ENCODE measurements around the gene CABLES1. TPM values are rescaled to one million over a fixed set of nuclear protein-coding genes. Genes with fewer than 3 reads are reported as not detected.
A peak's percentile ranks its signal among the peaks of the same experiment; 100 is the strongest.

The CABLES1 gene
- polyA plus RNA-seq, 3 donors: 0.09 to 0.15 TPM; not detected in 1

DNA sequence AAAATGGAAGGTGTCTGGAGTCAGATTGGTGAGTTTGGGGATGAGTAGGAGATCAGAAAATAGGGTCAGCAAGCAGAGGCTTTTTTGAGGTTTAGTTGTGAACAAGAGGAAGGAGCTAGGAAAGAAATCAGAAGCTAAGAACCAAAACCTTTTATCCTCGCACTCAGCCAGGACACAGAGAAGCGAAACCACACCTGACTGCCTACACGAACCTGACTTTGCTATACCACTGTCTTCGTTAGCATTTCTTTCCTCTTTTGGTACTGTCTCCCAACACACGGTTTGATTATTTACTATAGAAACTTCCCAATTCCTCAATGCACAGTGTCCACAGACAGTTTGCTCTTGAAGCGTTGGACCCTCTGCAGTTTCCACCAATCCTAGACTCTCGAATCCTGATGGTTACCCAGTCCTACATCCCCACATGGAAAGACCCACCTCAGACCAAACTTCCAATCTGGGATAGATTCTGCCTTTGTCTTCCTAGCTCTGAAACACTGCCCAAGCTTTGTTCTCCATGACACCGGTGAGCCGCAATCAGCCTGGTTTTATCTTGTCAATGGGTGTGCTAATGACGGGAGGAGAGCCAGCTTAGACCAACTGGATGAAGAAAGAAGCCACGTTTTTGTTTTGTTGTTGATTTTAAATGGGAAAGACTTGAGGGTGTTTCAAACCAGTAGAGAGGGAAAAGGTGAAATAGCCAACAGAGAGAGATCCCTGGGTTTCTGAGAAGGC, 137.4 kb downstream of the CABLES1 start:
- H2AFZ ChIP-seq (ENCODE audit: insufficient read depth, low read depth, low read length, poor library complexity, severe bottlenecking): no peak overlapping the region
- no peak overlapping the region for H3K9ac ChIP-seq (ENCODE audit: insufficient read depth, low read length, poor library complexity, severe bottlenecking)
- WGBS (ENCODE audit: insufficient coverage): 94% methylated on average over 11 of the region's 11 CpGs
- H3K9me3 Mint-ChIP-seq: peaks cover 22 to 42% (median 32%) of the 10 kb centered on the region in 7 donors
- no peak overlapping the region for H3K27ac Mint-ChIP-seq
- H3K4me1 Mint-ChIP-seq: peaks cover 6% of the 10 kb centered on the region
- H3K27me3 Mint-ChIP-seq (ENCODE audit: low read depth in 3 of 3): peaks cover 0 to 4% (median 3%) of the 10 kb centered on the region in 3 donors
- H3K36me3 Mint-ChIP-seq: peaks cover 4% of the 10 kb centered on the region in 2 donors
- H3K4me2 ChIP-seq (replicated peaks; ENCODE audit: extremely low read depth, low read length, poor library complexity, severe bottlenecking): no peak overlapping the region
- no peaks in the 10 kb centered on the region for H3K27me3 ChIP-seq (ENCODE audit: control insufficient read depth in 2 of 2, insufficient read depth in 2 of 2, low read length in 2 of 2)
- no peaks in the 10 kb centered on the region for H3K36me3 ChIP-seq (replicated peaks in 1 of 2; ENCODE audit: control insufficient read depth in 1 of 2, insufficient read depth in 2 of 2, low read length in 2 of 2)
- no peak overlapping the region for H3K4me3 Mint-ChIP-seq
- intact Hi-C loops (cut with micrococcal nuclease): no loop called here
- no peaks in the 10 kb centered on the region for H3K4me1 ChIP-seq (ENCODE audit: control insufficient read depth in 1 of 2, insufficient read depth in 2 of 2, low read length in 2 of 2)
- H4K20me1 ChIP-seq (ENCODE audit: insufficient read depth, low read length): no peaks in the 10 kb centered on the region
- TF ChIP-seq, protein P1, sequence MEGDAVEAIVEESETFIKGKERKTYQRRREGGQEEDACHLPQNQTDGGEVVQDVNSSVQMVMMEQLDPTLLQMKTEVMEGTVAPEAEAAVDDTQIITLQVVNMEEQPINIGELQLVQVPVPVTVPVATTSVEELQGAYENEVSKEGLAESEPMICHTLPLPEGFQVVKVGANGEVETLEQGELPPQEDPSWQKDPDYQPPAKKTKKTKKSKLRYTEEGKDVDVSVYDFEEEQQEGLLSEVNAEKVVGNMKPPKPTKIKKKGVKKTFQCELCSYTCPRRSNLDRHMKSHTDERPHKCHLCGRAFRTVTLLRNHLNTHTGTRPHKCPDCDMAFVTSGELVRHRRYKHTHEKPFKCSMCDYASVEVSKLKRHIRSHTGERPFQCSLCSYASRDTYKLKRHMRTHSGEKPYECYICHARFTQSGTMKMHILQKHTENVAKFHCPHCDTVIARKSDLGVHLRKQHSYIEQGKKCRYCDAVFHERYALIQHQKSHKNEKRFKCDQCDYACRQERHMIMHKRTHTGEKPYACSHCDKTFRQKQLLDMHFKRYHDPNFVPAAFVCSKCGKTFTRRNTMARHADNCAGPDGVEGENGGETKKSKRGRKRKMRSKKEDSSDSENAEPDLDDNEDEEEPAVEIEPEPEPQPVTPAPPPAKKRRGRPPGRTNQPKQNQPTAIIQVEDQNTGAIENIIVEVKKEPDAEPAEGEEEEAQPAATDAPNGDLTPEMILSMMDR (IDR thresholded peaks at IDR 0.05): no peak
- no peak for DNase-seq
- no peak overlapping the region for H3K27ac ChIP-seq (ENCODE audit: low read depth in 1 of 2, low read length in 2 of 2)
- H3K79me2 ChIP-seq (ENCODE audit: insufficient read depth, low read length): no peaks in the 10 kb centered on the region
- H3K4me3 ChIP-seq (replicated peaks in 1 of 3; ENCODE audit: low read depth in 2 of 3, low read length in 3 of 3): no peak overlapping the region
- H3K9me3 ChIP-seq (replicated peaks in 1 of 2; ENCODE audit: control insufficient read depth in 1 of 2, insufficient read depth in 1 of 2, low read length in 2 of 2): peaks cover 19 to 29% of the 10 kb centered on the region in 2 donors

DNA sequence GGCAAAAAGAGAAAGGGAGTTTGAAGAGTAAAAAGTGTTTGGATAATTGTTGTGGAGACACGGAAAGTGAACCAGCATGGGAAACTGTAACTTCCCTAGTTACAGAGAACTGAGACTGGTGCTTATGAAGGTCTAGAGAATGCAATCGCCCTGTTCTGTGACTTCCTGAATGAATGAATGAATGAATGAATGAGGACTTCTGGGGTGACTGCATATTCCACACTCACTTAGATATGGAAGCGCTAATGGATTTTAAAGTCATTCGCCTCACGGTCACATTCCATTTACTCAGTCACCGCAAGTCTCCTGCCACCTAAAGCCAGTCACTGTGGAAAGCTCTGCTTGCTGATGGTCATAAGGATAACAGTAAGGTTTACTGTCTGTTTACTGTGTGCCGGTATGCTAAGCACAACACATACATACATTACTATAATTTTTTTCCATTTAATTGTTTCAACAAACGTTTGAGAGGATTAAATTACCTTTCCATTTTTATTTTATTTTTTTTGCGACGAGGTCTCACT, 138.2 kb downstream of the CABLES1 start:
- Histone ChIP-seq H3K4me3 (replicated peaks in 1 of 3; ENCODE audit: low read depth in 2 of 3, low read length in 3 of 3) (no peak overlapping the region), H3K9ac (ENCODE audit: insufficient read depth, low read length, poor library complexity, severe bottlenecking) (no peak overlapping the region), H2AFZ (ENCODE audit: insufficient read depth, low read depth, low read length, poor library complexity, severe bottlenecking) (no peak overlapping the region), H3K79me2 (ENCODE audit: insufficient read depth, low read length) (no peaks in the 10 kb centered on the region), H3K9me3 (replicated peaks in 1 of 2; ENCODE audit: control insufficient read depth in 1 of 2, insufficient read depth in 1 of 2, low read length in 2 of 2) (peaks cover 23 to 34% of the 10 kb centered on the region in 2 donors), H3K4me2 (replicated peaks; ENCODE audit: extremely low read depth, low read length, poor library complexity, severe bottlenecking) (no peak overlapping the region), H3K27ac (ENCODE audit: low read depth in 1 of 2, low read length in 2 of 2) (no peak overlapping the region), H3K36me3 (replicated peaks in 1 of 2; ENCODE audit: control insufficient read depth in 1 of 2, insufficient read depth in 2 of 2, low read length in 2 of 2) (no peaks in the 10 kb centered on the region), H3K27me3 (ENCODE audit: control insufficient read depth in 2 of 2, insufficient read depth in 2 of 2, low read length in 2 of 2) (no peaks in the 10 kb centered on the region), H3K4me1 (ENCODE audit: control insufficient read depth in 1 of 2, insufficient read depth in 2 of 2, low read length in 2 of 2) (no peaks in the 10 kb centered on the region), H4K20me1 (ENCODE audit: insufficient read depth, low read length) (no peaks in the 10 kb centered on the region)
- intact Hi-C loops (cut with micrococcal nuclease): no loop called here
- TF ChIP-seq, protein P1 (IDR thresholded peaks at IDR 0.05): no peak
- H3K27me3 Mint-ChIP-seq (ENCODE audit: low read depth in 3 of 3): peaks cover 0 to 4% (median 2%) of the 10 kb centered on the region in 3 donors
- peaks cover 6% of the 10 kb centered on the region for H3K4me1 Mint-ChIP-seq
- H3K4me3 Mint-ChIP-seq: no peak overlapping the region
- H3K9me3 Mint-ChIP-seq: peaks cover 27 to 47% (median 32%) of the 10 kb centered on the region in 7 donors
- peak overlapping the region in 1 of 7 donors; percentile 72 for H3K27ac Mint-ChIP-seq
- 96% methylated on average over 3 of the region's 10 CpGs for WGBS (ENCODE audit: insufficient coverage)
- peak in 1 of 3 donors; percentile 11 for DNase-seq
- peaks cover 4% of the 10 kb centered on the region in 2 donors for H3K36me3 Mint-ChIP-seq
